WTC11 (cell line): ENCODE data around the gene EYA2. TPM values are rescaled to one million over a fixed set of nuclear protein-coding genes. Genes with fewer than 3 reads are reported as not detected.
A peak's percentile ranks its signal among the peaks of the same experiment; 100 is the strongest.

Experiments
- ATAC-seq: fragments of 200-7000 bp; cut with Tn5 transposase; 2 replicates; pipeline ENCODE4 v1.10.0; 2021; ENCODE audit warnings: mild to moderate bottlenecking, moderate library complexity
- CTCF ChIA-PET: fragments of 300-600 bp; sonication (Branson Sonifier 250); formaldehyde crosslinking; loops from one replicate; lab custom pipeline; 2021; ENCODE audit warnings: antibody characterized with exemption; lab: Charles Lee
- POLR2A ChIA-PET: fragments of 350-600 bp; sonication (Branson Sonifier 250); formaldehyde crosslinking; loops from one replicate; lab custom pipeline; 2021; ENCODE audit warnings: antibody characterized with exemption; lab: Charles Lee
- DNase-seq: peaks from one replicate; pipeline ENCODE4 v3.0.0; 2021; ENCODE audit warnings: low spot score
- H3K27ac Mint-ChIP-seq: 2 replicates; pipeline ENCODE4 v1.8.0; 2021; ENCODE audit warnings: mixed read lengths
- H3K27me3 Mint-ChIP-seq: 2 replicates; pipeline ENCODE4 v1.8.0; 2021; ENCODE audit warnings: low read depth, mild to moderate bottlenecking, moderate library complexity, mixed read lengths
- H3K36me3 Mint-ChIP-seq: 2 replicates; pipeline ENCODE4 v1.8.0; 2021; ENCODE audit warnings: mixed read lengths
- H3K4me1 Mint-ChIP-seq: 2 replicates; pipeline ENCODE4 v1.8.0; 2022; ENCODE audit warnings: mixed read lengths
- H3K4me3 Mint-ChIP-seq: 2 replicates; pipeline ENCODE4 v1.8.0; 2021; ENCODE audit warnings: mild to moderate bottlenecking, moderate library complexity, mixed read lengths
- H3K9me3 Mint-ChIP-seq: 2 replicates; pipeline ENCODE4 v1.8.0; 2021; ENCODE audit warnings: mixed read lengths
- ATF1 ChIP-seq: sonication (generic); formaldehyde crosslinking; IDR thresholded peaks from 2 replicates; pipeline ENCODE4 v1.8.1; 2023; ENCODE audit warnings: mild to moderate bottlenecking, moderate library complexity, missing genetic modification reagents
- CREB1 ChIP-seq: sonication (generic); formaldehyde crosslinking; IDR thresholded peaks from 2 replicates; pipeline ENCODE4 v1.8.0; 2023; ENCODE audit warnings: mild to moderate bottlenecking, missing genetic modification reagents
- E2F5 ChIP-seq: sonication (generic); formaldehyde crosslinking; IDR thresholded peaks from 2 replicates; pipeline ENCODE4 v1.8.1; 2022; ENCODE audit warnings: mild to moderate bottlenecking, moderate library complexity, missing genetic modification reagents
- ETV6 ChIP-seq: sonication (generic); formaldehyde crosslinking; IDR thresholded peaks from 2 replicates; pipeline ENCODE4 v1.8.1; 2022; ENCODE audit warnings: mild to moderate bottlenecking, missing genetic modification reagents
- FOXK1 ChIP-seq: sonication (generic); formaldehyde crosslinking; IDR thresholded peaks from 2 replicates; pipeline ENCODE4 v1.8.0; 2022; ENCODE audit warnings: mild to moderate bottlenecking, moderate library complexity, missing genetic modification reagents
- GRHL2 ChIP-seq: fragments of 250-450 bp; sonication (Bioruptor Pico); IDR thresholded peaks from 2 replicates; pipeline ENCODE4 v1.8.0; 2022; ENCODE audit warnings: mild to moderate bottlenecking, moderate library complexity; ENCODE audit not compliant: insufficient replicate concordance, severe bottlenecking
- GTF2I ChIP-seq: fragments of 250-450 bp; sonication (Bioruptor Pico); conservative IDR thresholded peaks from 2 replicates; pipeline ENCODE4 v1.4.0; 2021; ENCODE audit warnings: mild to moderate bottlenecking
- IRF1 ChIP-seq: sonication (generic); formaldehyde crosslinking; IDR thresholded peaks from 2 replicates; pipeline ENCODE4 v1.8.0; 2023; ENCODE audit warnings: missing genetic modification reagents
- JAZF1 ChIP-seq: fragments of 250-450 bp; sonication (Bioruptor Pico); IDR thresholded peaks from 2 replicates; pipeline ENCODE4 v1.9.0; 2021; ENCODE audit warnings: moderate library complexity, mild to moderate bottlenecking, inconsistent platforms
- JUN ChIP-seq: sonication (generic); formaldehyde crosslinking; IDR thresholded peaks from 2 replicates; pipeline ENCODE4 v1.8.0; 2023; ENCODE audit warnings: mild to moderate bottlenecking, missing genetic modification reagents
- SMAD4 ChIP-seq: sonication (generic); formaldehyde crosslinking; IDR thresholded peaks from 2 replicates; pipeline ENCODE4 v1.8.0; 2022; ENCODE audit warnings: mild to moderate bottlenecking, missing genetic modification reagents
- SOX15 ChIP-seq: fragments of 250-450 bp; sonication (Bioruptor Pico); IDR thresholded peaks from 2 replicates; pipeline ENCODE4 v1.9.0; 2021; ENCODE audit warnings: mild to moderate bottlenecking
- USF2 ChIP-seq: sonication (generic); formaldehyde crosslinking; IDR thresholded peaks from 2 replicates; pipeline ENCODE4 v1.8.1; 2023; ENCODE audit warnings: mild to moderate bottlenecking, missing genetic modification reagents, moderate library complexity
- ZBTB43 ChIP-seq: sonication (generic); formaldehyde crosslinking; IDR thresholded peaks from 2 replicates; pipeline ENCODE4 v1.8.1; 2023; ENCODE audit warnings: mild to moderate bottlenecking, missing genetic modification reagents
- ZNF232 ChIP-seq: sonication (generic); formaldehyde crosslinking; IDR thresholded peaks from 2 replicates; pipeline ENCODE4 v1.8.0; 2022; ENCODE audit warnings: mild to moderate bottlenecking, missing genetic modification reagents
- ZNF263 ChIP-seq: sonication (generic); formaldehyde crosslinking; IDR thresholded peaks from 2 replicates; pipeline ENCODE4 v1.8.1; 2022; ENCODE audit warnings: low read depth, mild to moderate bottlenecking, moderate library complexity, missing genetic modification reagents
- ZNF423 ChIP-seq: fragments of 250-450 bp; sonication (Bioruptor Pico); IDR thresholded peaks from 2 replicates; pipeline ENCODE4 v2.1.2; 2022; ENCODE audit warnings: mild to moderate bottlenecking, moderate library complexity
- total RNA-seq: library from RNA; stranded (reverse); gene quantifications from 3 replicates; pipeline ENCODE4 v1.2.3, GENCODE V29; 2021
- TF ChIP-seq, protein P1 (sequence below): sonication (generic); formaldehyde crosslinking; conservative IDR thresholded peaks from 2 replicates; pipeline ENCODE4 v1.8.1; 2022; ENCODE audit warnings: mild to moderate bottlenecking, missing genetic modification reagents
- TF ChIP-seq, protein P2 (sequence below): sonication (generic); formaldehyde crosslinking; IDR thresholded peaks from 2 replicates; pipeline ENCODE4 v1.8.0; 2023; ENCODE audit warnings: mild to moderate bottlenecking, missing genetic modification reagents
- TF ChIP-seq, protein P3 (sequence below): sonication (generic); formaldehyde crosslinking; IDR thresholded peaks from 2 replicates; pipeline ENCODE4 v1.8.1; 2023; ENCODE audit warnings: mild to moderate bottlenecking, missing genetic modification reagents
- TF ChIP-seq, protein P4 (sequence below): sonication (generic); formaldehyde crosslinking; IDR thresholded peaks from 2 replicates; pipeline ENCODE4 v1.8.1; 2023; ENCODE audit warnings: mild to moderate bottlenecking, moderate library complexity, missing genetic modification reagents

The EYA2 gene
- total RNA-seq, 1 experiment from 2014 or later: 1.5 TPM

DNA sequence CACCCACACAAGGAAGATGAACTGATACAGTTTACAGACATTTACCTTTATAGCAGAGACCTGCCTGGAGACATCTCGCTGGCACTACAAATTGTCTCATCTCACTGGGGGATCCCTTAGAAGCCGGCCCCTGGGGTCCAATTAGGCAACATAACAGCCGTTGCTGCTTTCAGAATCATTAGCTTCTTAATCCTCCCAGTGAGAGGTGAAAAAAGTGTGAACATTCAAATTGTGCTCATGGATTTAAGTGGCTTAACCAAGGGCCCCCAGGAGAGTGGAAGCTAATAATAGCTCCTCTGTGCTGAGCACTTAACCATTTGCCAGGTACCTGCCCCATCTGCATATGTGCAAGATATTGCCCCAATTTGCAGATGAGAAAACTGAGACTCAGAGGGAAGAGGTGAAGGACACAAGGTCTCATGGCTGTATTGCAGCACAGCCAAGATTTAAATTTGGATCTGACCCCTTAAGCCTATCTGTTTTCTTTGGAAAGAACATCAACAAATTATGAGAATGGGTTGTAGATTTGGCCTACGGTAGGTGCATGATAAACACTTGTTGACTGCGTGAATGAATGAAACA lies 101.0 kb downstream of the EYA2 start:
- ATAC-seq: no peak
- CTCF ChIA-PET: no interaction called here
- POLR2A ChIA-PET: no interaction called here
- Mint-ChIP-seq H3K4me1 (peaks cover 56% of the 10 kb centered on the region), H3K4me3 (no peak overlapping the region), H3K36me3 (no peaks in the 10 kb centered on the region), H3K27me3 (no peaks in the 10 kb centered on the region), H3K27ac (no peak overlapping the region), H3K9me3 (0 out of 2 replicates have a peak, but pooled peaks cover 3% of the 10 kb centered on the region)
- DNase-seq: no peak
- TF ChIP-seq ZNF423 (CRISPR knock-in tag) (peak; percentile 53), SOX15 (CRISPR knock-in tag) (no peak), SMAD4 (no peak), ZNF232 (CRISPR knock-in tag) (no peak), GTF2I (CRISPR knock-in tag) (peak; percentile 89), E2F5 (CRISPR knock-in tag) (no peak), USF2 (CRISPR knock-in tag) (no peak), GRHL2 (CRISPR knock-in tag) (no peak), ETV6 (CRISPR knock-in tag) (no peak), JUN (CRISPR knock-in tag) (no peak), ATF1 (CRISPR knock-in tag) (no peak)
- TF ChIP-seq, protein P1, sequence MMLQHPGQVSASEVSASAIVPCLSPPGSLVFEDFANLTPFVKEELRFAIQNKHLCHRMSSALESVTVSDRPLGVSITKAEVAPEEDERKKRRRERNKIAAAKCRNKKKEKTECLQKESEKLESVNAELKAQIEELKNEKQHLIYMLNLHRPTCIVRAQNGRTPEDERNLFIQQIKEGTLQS (CRISPR knock-in tag): no peak

DNA sequence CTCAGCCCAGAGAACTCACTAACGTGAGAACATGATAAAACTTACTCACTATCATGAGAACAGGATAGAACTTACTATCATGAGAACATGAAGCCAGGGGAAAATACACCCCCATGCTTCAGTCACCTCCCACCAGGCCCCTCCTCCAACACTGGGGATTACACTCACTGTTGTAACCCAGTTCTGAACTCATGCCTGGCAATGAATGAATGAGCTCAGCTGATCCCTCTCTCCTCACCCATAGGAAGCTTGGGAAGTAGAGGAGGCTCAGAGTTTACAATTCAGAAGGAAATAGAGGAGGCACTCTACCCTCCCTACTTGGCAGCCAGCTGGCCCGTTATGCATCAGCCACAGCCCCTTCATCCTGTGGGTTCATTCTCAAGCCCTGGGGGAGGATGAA lies 102.5 kb downstream of the EYA2 start:
- DNase-seq (no peak), ATAC-seq (no peak)
- Mint-ChIP-seq H3K36me3 (no peaks in the 10 kb centered on the region), H3K27ac (no peak overlapping the region)
- CTCF ChIA-PET: interaction anchor here (1.0 kb wide), 1 partner anchor 176 kb away, joined by 3 read pairs; no protein-coding TSS in a partner anchor
- POLR2A ChIA-PET: no interaction called here
- TF ChIP-seq, protein P2, sequence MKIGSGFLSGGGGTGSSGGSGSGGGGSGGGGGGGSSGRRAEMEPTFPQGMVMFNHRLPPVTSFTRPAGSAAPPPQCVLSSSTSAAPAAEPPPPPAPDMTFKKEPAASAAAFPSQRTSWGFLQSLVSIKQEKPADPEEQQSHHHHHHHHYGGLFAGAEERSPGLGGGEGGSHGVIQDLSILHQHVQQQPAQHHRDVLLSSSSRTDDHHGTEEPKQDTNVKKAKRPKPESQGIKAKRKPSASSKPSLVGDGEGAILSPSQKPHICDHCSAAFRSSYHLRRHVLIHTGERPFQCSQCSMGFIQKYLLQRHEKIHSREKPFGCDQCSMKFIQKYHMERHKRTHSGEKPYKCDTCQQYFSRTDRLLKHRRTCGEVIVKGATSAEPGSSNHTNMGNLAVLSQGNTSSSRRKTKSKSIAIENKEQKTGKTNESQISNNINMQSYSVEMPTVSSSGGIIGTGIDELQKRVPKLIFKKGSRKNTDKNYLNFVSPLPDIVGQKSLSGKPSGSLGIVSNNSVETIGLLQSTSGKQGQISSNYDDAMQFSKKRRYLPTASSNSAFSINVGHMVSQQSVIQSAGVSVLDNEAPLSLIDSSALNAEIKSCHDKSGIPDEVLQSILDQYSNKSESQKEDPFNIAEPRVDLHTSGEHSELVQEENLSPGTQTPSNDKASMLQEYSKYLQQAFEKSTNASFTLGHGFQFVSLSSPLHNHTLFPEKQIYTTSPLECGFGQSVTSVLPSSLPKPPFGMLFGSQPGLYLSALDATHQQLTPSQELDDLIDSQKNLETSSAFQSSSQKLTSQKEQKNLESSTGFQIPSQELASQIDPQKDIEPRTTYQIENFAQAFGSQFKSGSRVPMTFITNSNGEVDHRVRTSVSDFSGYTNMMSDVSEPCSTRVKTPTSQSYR: no peak
- TF ChIP-seq CREB1: no peak
- TF ChIP-seq JAZF1 (CRISPR knock-in tag): no peak
- TF ChIP-seq, all 79 proteins: peak for 0
- no peak overlapping the region for H3K4me3 Mint-ChIP-seq
- 0 out of 2 replicates have a peak, but pooled peaks cover 3% of the 10 kb centered on the region for H3K9me3 Mint-ChIP-seq
- H3K4me1 Mint-ChIP-seq: peaks cover 44% of the 10 kb centered on the region
- H3K27me3 Mint-ChIP-seq: no peaks in the 10 kb centered on the region

DNA sequence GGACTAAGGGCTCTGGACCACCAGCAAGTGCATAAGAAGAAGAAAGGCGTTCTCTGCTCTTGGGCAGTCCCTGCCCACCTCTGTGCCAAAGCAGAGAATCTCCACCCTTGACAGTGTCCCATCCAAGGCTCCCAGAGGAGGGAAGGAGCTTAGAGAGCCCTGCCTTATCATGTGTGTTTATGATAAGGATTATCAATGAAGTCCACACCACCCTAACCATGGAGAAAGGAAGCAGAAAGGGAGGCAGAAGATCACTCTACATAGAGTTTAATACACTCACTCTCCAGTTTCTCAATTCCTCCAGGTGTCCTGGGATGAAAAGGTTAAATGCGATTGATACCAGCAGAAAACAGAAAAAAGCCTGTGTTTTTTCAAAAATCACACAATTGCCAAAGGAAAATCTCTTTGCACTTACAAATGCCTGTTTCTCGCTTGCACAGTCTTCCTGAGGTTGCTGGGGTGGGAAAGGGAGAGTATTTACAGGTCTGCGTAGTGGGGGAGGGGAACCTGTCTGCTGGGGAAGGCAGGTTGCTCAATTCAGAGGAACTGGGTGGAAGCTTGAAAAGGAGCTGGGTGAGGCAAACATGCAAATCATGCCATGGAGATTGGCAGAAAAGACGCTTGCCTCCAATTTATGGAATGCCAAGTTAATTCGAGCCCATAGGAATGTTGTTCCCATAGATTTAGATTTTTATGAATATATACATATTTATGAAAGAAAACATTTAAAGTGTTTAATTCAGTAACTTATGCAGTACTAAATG lies 104.0 kb downstream of the EYA2 start:
- DNase-seq: peak; percentile 30
- Mint-ChIP-seq H3K27me3 (no peaks in the 10 kb centered on the region), H3K9me3 (peaks cover 2% of the 10 kb centered on the region; the same call in 1 of the 2 replicates), H3K27ac (0 out of 2 replicates have a peak overlapping the region, but pooled peaks have one; percentile 5), H3K4me1 (peaks cover 30% of the 10 kb centered on the region), H3K4me3 (no peak overlapping the region), H3K36me3 (no peaks in the 10 kb centered on the region)
- POLR2A ChIA-PET: no interaction called here
- CTCF ChIA-PET: no interaction called here
- peak; percentile 73 for ATAC-seq
- TF ChIP-seq ZNF263 (CRISPR knock-in tag) (no peak), IRF1 (CRISPR knock-in tag) (no peak), FOXK1 (CRISPR knock-in tag) (no peak), ZBTB43 (CRISPR knock-in tag) (no peak), ZNF423 (CRISPR knock-in tag) (no peak)
- TF ChIP-seq, protein P3, sequence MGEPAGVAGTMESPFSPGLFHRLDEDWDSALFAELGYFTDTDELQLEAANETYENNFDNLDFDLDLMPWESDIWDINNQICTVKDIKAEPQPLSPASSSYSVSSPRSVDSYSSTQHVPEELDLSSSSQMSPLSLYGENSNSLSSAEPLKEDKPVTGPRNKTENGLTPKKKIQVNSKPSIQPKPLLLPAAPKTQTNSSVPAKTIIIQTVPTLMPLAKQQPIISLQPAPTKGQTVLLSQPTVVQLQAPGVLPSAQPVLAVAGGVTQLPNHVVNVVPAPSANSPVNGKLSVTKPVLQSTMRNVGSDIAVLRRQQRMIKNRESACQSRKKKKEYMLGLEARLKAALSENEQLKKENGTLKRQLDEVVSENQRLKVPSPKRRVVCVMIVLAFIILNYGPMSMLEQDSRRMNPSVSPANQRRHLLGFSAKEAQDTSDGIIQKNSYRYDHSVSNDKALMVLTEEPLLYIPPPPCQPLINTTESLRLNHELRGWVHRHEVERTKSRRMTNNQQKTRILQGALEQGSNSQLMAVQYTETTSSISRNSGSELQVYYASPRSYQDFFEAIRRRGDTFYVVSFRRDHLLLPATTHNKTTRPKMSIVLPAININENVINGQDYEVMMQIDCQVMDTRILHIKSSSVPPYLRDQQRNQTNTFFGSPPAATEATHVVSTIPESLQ (CRISPR knock-in tag): no peak
- TF ChIP-seq, protein P4, sequence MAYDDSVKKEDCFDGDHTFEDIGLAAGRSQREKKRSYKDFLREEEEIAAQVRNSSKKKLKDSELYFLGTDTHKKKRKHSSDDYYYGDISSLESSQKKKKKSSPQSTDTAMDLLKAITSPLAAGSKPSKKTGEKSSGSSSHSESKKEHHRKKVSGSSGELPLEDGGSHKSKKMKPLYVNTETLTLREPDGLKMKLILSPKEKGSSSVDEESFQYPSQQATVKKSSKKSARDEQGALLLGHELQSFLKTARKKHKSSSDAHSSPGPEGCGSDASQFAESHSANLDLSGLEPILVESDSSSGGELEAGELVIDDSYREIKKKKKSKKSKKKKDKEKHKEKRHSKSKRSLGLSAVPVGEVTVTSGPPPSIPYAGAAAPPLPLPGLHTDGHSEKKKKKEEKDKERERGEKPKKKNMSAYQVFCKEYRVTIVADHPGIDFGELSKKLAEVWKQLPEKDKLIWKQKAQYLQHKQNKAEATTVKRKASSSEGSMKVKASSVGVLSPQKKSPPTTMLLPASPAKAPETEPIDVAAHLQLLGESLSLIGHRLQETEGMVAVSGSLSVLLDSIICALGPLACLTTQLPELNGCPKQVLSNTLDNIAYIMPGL (CRISPR knock-in tag): no peak
